IPS-18a (cell line): ENCODE measurements around the gene HDAC9.

Experiments used
- H3K27ac ChIP-seq: one replicate; pipeline ENCODE4 v1.5.1; 2013; ENCODE audit warnings: low read length
- H3K27me3 ChIP-seq: one replicate; pipeline ENCODE4 v1.6.1; 2013; ENCODE audit warnings: mild to moderate bottlenecking, low read length; ENCODE audit not compliant: control insufficient read depth, insufficient read depth
- H3K36me3 ChIP-seq: one replicate; pipeline ENCODE4 v1.6.1; 2013; ENCODE audit warnings: low read depth, low read length; ENCODE audit not compliant: control insufficient read depth
- H3K4me1 ChIP-seq: one replicate; pipeline ENCODE4 v1.6.1; 2013; ENCODE audit warnings: low read depth, low read length; ENCODE audit not compliant: control insufficient read depth
- H3K4me3 ChIP-seq: one replicate; pipeline ENCODE4 v1.5.1; 2013; ENCODE audit warnings: low read length
- H3K9ac ChIP-seq: one replicate; pipeline ENCODE4 v1.6.1; 2013; ENCODE audit warnings: mild to moderate bottlenecking, low read length, moderate library complexity
- H3K9me3 ChIP-seq: one replicate; pipeline ENCODE4 v1.6.1; 2013; ENCODE audit warnings: low read depth, low read length; ENCODE audit not compliant: control insufficient read depth

Gene HDAC9

DNA sequence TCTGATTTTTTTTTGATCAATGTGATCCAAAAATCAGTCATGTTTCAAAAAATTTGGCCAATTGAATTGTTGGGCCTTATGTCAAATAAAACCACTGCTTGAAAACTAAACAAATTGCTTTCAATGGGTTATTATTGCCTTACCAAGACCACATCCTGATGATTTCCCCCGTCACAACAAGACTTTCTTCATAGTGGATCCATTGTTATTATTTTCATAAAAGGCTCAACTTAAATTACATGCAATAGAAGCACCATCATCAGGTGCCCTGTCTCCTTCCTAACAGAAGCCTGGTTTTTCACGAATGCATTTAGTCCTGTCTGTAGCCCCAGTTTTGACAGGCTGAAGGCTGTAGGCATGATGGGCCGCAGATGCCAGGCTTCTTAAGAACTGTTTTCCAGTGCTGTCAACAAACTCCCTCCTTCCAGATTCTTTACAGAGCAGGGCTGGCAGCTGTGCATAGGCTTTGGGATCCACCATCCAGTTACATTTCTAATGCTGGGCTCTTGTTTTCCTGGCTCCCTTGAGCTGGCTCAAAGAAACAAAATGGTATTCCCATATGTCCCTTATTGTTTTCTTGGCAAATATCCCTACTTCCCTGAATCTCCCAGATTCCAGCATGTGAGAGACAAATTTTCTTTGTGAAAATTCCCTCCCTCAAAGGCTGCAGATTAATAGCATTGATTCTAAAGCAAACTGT, 319.9 kb downstream of the HDAC9 start:
- H3K9ac ChIP-seq: no peak overlapping the region

DNA sequence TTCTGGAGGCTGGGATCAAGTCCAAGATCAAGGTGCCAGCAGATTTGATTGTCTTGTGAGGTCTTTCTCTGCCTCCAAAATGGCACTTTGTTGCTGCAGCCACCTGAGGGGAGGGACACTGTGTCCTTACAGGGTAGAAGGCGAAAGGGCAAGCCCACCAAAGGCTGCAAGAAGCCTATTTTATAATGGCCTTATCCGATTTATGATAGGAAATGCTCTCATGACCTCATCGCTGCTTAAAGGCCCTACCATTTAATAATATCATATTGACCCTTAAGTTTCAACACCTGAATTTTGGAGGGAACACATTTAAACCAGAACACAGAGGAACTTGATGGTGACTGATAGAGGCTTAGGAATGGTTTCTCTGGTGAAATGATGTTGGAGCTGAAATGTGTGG, 325.4 kb downstream of the HDAC9 start:
- Histone ChIP-seq H3K36me3 (no peaks in the 10 kb centered on the region), H3K9ac (no peak overlapping the region), H3K4me1 (no peaks in the 10 kb centered on the region), H3K9me3 (no peaks in the 10 kb centered on the region), H3K27ac (no peak overlapping the region), H3K27me3 (no peaks in the 10 kb centered on the region), H3K4me3 (no peak overlapping the region)

More for the DNA sequence above, 319.9 kb downstream of the HDAC9 start:
- Histone ChIP-seq H3K27me3 (no peaks in the 10 kb centered on the region), H3K9me3 (no peaks in the 10 kb centered on the region), H3K4me1 (no peaks in the 10 kb centered on the region), H3K4me3 (no peak overlapping the region), H3K36me3 (no peaks in the 10 kb centered on the region), H3K27ac (no peak overlapping the region)

DNA sequence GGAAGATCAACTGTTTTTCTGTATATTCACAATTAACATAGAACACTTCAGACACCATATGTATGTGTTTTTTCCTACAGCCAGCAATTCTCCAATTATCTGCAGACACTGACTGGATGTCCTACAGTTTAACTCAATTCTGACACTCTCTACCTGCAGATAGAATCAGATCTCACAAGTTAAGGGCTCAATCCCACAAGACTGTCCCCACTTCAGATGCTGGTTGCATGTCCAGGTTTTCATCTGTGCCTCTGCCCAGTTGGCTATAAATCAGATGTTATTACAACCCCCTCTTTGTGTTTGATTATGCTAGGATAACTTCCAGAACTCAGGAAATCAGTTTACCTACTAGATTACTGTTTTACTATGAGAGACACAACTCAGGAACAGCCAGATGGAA, 326.0 kb downstream of the HDAC9 start:
- Histone ChIP-seq H3K9ac (no peak overlapping the region), H3K36me3 (no peaks in the 10 kb centered on the region), H3K27ac (no peak overlapping the region), H3K4me3 (no peak overlapping the region), H3K4me1 (no peaks in the 10 kb centered on the region), H3K9me3 (no peaks in the 10 kb centered on the region), H3K27me3 (no peaks in the 10 kb centered on the region)

DNA sequence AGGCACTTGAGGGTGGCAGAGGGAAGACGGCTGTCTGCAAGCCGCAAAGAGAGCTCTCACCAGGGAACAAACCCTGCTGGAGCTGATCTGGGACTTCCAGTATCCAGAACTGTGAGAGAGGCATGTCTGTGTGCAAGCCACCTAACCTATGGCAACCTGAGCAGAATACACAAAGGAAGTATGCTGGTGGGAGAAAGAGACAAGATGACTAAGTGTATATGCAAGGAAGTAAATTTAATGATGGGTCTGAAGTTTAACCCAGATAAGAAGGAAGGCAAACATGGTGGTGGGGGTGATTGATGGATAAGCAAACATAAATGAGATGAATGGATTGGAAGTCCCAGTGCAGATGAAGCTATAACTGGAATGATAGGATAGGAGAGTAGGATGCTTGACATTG, 328.6 kb downstream of the HDAC9 start:
- Histone ChIP-seq H3K9me3 (no peaks in the 10 kb centered on the region), H3K27ac (no peak overlapping the region), H3K4me3 (no peak overlapping the region), H3K27me3 (no peaks in the 10 kb centered on the region), H3K36me3 (no peaks in the 10 kb centered on the region), H3K9ac (no peak overlapping the region), H3K4me1 (no peaks in the 10 kb centered on the region)

DNA sequence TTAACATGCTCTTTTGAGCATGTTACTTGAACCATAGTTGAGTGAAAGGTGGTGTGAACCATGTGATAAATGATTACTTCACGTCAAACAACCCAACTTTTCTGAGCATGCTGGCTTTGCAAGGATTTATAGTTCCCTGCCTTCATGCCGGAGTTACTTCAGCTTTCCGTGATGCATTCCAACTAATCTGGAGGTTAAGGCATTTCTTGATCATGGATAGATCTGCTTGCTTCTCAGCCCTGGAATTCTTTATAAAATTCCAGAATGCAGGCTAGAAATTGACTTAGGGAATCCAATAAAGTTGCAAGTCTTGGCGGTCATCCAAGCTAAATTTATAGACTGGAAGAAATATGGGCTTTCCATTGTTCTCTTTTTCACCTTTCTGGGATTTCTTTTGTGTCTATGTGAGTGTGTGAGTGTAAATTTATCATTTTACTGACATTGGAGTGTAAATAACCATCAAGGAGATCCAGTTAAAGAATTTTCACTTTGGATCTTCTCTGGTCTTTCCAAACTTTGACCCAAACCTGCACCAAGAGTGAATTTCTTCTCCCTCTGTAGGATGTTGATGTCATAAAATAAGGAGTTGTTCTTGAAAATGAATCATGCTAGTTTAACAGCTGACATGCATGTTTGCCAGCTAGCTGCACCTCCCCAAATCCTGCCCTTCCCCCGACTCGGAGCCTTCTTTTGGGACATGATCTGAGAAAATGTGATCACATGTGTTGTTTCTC, 332.9 kb downstream of the HDAC9 start:
- Histone ChIP-seq H3K27ac (no peak overlapping the region), H3K36me3 (no peaks in the 10 kb centered on the region), H3K9ac (no peak overlapping the region), H3K4me1 (no peaks in the 10 kb centered on the region), H3K27me3 (no peaks in the 10 kb centered on the region), H3K4me3 (no peak overlapping the region), H3K9me3 (no peaks in the 10 kb centered on the region)

DNA sequence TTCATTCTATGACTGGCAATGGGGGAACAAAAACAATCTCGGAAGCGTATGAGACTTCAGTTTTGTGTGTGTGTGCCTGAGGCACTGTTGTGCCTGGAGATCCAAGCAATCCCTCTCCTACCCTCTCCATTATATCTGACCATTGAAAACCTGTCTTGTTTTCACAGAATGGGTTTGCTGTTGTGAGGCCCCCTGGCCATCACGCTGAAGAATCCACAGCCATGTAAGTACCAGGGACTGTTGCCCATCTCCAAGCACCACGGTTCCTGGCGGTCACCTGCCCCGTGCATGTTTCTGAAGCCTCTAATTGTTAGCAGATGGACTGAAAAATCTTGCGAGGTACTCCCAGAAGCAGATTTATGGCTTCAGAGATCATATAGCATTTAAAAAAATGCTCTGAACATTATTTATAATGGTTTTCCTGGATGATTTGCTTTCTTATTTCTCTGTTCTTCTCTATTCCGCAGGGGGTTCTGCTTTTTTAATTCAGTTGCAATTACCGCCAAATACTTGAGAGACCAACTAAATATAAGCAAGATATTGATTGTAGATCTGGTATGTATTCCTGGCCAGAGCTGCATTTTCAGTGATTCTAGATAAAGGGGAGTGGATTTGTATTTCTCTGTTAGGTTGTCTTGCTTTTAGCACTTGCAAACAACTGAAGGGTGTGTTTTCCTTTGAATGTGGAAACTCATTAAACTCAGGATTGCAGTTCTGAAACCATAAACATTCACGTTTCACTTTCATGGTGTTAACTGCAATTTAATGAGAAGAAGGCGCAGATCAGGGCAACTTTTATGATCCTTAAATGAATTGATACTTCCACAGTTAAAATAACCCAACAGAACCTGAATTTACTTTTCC, 333.7 kb downstream of the HDAC9 start:
- Histone ChIP-seq H3K4me1 (no peaks in the 10 kb centered on the region), H3K4me3 (no peak overlapping the region), H3K27me3 (no peaks in the 10 kb centered on the region), H3K9ac (no peak overlapping the region), H3K36me3 (no peaks in the 10 kb centered on the region), H3K9me3 (no peaks in the 10 kb centered on the region), H3K27ac (no peak overlapping the region)

DNA sequence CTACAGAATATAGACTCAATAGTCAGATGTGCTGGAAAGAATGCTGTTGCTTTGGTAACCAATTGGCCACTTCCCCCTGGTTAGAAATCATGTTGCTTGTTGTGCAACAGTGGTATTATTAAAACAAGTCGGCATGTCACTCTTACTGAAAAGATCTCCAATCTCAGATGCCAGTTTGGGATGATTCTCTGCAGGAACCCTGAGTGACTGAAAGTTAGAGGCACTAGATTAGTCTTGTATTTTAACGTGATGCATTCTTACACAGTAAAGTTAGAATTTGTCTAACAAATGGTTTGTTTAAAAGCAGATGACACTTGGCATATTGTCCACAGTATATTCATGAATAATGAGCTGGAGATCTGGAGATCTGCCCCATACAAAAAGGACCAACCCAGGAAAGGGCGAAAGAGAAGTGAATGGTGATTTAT, 334.3 kb downstream of the HDAC9 start:
- no peak overlapping the region for H3K4me3 ChIP-seq
- H3K27ac ChIP-seq: no peak overlapping the region
- H3K9me3 ChIP-seq: no peaks in the 10 kb centered on the region
- H3K4me1 ChIP-seq: no peaks in the 10 kb centered on the region
- H3K9ac ChIP-seq: no peak overlapping the region
- no peaks in the 10 kb centered on the region for H3K36me3 ChIP-seq
- H3K27me3 ChIP-seq: no peaks in the 10 kb centered on the region

DNA sequence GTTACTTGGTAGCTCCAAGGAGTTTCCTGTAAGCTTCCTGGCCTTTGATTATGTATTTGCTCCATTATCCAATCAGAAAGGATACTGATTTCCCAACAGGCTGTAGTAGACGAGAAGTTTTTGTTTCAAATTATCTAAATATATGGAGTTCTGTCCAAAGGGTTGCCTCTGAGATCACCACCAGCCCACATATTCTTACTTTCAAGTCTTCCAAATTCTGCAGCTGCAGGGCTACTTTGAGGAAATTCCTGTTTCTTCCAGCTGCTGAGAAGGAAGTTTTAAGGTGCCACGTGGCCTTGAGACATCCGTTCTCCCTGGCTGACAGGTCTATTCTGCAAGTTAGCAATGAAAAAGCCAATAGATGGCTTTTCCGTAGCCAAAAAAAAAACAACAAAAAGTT, 335.9 kb downstream of the HDAC9 start:
- Histone ChIP-seq H3K9ac (no peak overlapping the region), H3K27me3 (no peaks in the 10 kb centered on the region), H3K9me3 (no peaks in the 10 kb centered on the region), H3K4me3 (no peak overlapping the region), H3K36me3 (no peaks in the 10 kb centered on the region), H3K27ac (no peak overlapping the region), H3K4me1 (no peaks in the 10 kb centered on the region)

DNA sequence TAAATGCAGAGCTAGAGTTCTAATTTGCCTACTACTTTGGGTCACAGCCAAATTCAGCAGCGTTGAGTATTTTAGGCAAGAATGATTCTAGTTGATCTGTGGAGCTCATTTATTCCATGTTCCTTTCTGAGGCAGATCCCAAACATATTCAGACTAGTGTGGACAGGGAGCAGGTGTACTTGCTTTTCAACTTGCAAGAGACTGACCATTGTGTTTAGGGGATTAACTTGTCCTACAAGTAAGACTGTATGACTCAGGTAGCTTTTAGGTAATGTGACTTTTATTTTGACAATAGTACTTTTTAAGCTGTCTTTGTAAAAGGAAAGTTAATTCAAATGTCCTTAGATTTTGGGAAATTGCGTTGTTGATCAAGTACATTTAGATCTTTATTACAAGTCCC, 336.4 kb downstream of the HDAC9 start:
- Histone ChIP-seq H3K9ac (no peak overlapping the region), H3K36me3 (no peaks in the 10 kb centered on the region), H3K9me3 (no peaks in the 10 kb centered on the region), H3K27me3 (no peaks in the 10 kb centered on the region), H3K27ac (no peak overlapping the region), H3K4me3 (no peak overlapping the region), H3K4me1 (no peaks in the 10 kb centered on the region)

DNA sequence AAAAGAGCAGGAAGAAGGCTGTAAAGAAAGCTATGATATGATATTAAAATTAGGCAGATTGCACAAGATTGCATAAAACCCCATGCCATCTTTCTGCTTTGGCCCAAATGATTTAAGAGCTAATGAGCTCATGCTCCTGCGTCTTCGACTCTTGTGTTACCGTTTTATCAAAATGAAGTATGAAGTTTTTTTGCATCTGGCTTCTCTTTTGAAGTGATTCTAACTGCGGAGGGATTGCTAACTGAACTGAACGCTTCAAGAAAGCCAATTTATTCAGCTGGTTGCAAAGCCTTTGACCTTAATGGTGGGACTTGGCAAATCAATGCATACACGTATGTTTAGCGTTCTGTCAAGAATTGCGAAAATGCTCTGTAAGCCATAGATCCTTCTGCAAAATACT, 339.0 kb downstream of the HDAC9 start:
- Histone ChIP-seq H3K27ac (no peak overlapping the region), H3K4me1 (no peaks in the 10 kb centered on the region), H3K9me3 (no peaks in the 10 kb centered on the region), H3K36me3 (no peaks in the 10 kb centered on the region), H3K27me3 (no peaks in the 10 kb centered on the region), H3K4me3 (no peak overlapping the region), H3K9ac (no peak overlapping the region)

DNA sequence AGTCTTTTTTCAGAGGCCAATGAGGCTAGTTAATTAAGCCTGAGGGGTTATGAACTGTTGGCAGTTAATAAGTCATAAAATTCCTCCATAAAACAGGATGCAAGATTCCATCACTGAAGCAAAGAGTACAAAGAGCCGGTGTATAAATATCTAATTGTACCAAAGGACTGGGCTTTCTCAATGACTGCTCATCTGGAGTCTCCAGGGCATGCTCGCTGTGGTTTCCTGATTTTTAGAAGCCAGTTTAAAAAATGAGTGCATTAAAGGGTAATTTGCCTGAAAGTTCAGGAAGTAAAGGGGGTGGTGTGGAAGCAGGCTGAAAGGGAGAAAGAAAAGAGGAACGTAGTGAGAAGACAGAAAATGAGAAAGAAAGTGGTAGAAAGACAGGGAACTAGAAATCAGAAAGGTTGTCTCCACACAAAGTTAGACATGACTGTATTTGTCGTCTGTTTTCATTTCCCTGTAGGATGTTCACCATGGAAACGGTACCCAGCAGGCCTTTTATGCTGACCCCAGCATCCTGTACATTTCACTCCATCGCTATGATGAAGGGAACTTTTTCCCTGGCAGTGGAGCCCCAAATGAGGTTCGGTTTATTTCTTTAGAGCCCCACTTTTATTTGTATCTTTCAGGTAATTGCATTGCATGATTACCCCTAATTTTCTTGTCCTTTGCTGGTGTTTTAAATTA, 339.6 kb downstream of the HDAC9 start:
- Histone ChIP-seq H3K9ac (no peak overlapping the region), H3K27ac (no peak overlapping the region), H3K9me3 (no peaks in the 10 kb centered on the region), H3K4me1 (no peaks in the 10 kb centered on the region), H3K36me3 (no peaks in the 10 kb centered on the region), H3K4me3 (no peak overlapping the region), H3K27me3 (no peaks in the 10 kb centered on the region)
